HG02678 (cell line): ENCODE results near the gene POLD2.

ENCODE experiments used
- ATAC-seq: cut with Tn5 transposase; IDR thresholded peaks from one replicate; pipeline ENCODE4 v1.9.1; 2021; ENCODE audit warnings: mild to moderate bottlenecking, moderate library complexity; ENCODE audit not compliant: unreplicated experiment

Gene POLD2

GRCh38 chr7:44152971-44153947 is 29.9 kb upstream of the POLD2 start:
- no peak for ATAC-seq

- ATAC-seq = no peak
These were observed 28.6 kb upstream of the POLD2 start for GRCh38 chr7:44151956-44152355.

GRCh38 chr7:44150966-44151941 is 27.9 kb upstream of the POLD2 start:
- ATAC-seq = no peak

GRCh38 chr7:44150466-44150832 is 27.1 kb upstream of the POLD2 start:
- ATAC-seq = no peak

DNA sequence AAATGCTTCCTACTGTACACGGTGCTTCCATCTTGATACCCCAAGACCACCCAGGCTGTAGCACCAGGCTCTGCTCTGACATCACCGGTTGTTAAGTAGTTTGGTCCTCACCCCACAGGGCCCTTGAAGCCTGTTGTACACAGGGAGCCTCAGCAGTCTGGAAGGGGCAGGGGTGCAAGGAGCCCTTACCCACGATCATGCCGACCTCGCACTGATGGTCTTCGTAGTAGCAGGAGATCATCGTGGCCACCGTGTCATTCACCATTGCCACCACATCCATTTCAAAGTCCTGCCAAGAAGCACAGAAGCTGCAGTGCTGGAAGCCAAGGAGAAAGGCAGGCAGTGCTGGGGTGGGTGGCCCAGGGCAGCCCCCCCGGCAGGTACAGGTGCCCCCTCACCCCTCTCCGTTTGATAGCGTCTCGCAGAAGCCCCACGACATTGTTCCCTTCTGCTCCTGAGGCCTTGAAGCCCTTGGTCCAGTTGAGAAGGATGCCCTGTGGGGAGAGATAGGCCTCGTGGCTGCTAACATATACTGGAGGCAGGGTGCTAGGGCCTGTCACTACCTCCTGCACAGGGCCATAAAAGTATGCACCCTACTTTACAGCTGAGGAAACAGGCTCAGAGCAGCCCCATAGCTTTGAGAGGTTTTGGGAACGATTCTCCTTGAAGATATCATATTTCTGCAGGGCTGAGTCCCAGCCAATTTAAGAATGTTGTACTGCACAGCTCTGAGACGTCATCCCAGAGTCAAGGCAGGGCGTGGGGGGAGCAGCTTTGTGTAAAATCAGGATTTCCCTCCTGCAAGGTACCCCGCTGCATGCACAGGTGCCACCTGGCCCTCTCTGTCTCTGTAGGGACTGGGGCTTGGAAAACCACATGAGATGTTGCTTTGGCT is 26.5 kb upstream of the POLD2 start:
- no peak for ATAC-seq

- ATAC-seq = no peak
These were observed 25.7 kb upstream of the POLD2 start for GRCh38 chr7:44148961-44149536.

- no peak for ATAC-seq
These were observed 24.8 kb upstream of the POLD2 start for GRCh38 chr7:44148166-44148565.

DNA sequence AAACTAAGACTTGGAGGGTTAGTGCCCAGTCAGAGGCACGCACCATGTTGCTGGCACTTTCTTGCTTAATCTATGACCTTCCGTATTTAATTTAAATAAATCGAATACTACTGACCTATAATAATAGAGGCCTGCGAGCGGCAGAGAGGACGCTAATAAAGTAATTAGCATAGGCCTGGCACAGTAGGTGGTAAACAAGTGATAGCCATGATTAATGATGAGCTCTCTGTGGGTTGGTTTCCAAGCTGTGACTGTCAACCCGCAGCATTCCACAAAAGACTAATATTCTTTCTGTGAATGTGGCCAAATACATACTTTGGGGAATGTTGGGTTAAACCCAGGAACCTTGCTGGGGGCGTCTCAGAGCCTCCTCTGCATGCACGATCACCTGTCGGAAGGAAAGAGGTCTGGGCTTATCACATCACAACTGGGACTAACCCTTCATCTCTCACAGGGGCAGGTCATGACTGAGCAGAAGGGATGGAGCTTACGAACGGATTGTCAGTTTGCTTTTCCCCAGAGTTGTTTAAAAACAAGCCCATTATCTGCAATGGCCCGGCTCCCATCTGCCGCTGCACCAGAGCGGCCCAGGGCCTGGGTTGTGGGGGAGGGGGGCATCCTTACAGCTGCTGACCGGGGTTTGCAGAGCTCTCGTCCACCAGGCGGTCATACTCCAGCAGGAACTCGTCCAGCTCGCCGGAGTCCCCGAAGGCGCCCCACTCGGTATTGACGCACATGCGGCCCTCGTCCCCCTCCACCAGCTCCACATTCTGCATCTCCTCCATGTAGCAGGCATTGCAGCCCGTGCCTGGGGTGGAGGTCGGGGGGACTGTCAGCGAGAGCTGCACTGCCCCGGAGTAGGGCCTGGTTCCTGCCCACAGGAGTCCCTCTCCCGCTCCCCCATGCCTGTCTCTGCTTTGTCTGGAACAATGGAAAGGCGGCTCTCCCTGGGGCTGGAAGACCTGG is 24.0 kb upstream of the POLD2 start:
- ATAC-seq = no peak

DNA sequence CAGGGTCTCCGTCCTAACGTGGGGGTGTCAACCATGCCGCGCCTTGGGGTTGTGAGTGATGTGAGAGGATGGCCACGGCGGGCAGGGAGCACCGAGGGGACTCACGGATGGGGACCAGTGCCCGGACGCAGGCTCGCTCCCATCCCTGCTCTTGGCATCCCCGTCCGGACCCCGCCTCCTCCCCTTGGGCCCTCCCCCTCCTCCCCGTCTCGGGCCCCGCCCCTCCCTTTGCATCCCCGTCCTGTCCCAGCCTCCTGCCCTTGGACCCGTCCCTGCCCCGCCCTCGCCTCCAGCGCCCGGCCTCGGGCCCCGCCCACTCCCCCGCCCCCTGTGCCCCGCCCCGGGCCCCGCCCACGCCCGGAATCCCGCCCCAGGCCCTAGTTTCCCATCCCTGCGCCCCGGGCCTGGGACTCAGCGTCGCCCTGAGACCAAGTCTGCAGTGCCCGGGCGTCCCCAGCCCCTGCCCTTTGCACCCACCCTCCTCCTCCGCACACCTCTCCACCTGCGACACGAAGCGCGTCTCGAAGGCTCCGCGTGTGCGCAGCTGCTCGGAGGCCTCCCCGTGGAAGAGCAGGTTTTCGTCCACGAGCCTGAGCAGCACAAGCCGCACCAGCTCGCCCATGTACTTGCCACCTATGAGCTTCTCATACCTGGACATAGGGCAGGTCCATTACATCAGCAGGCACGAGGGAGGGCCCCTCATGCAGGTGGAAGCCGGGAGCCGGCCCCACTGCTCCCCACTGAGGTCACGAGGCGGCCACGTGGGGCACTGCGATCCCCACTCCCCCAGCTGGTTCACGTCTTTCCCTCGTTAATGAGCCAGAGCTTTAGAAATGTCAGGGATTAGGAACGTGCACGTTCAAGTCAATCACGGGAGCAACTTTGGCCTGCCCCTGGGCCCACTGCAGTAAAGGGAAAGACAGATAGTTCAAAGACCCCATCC is 22.9 kb upstream of the POLD2 start:
- ATAC-seq = no peak

DNA sequence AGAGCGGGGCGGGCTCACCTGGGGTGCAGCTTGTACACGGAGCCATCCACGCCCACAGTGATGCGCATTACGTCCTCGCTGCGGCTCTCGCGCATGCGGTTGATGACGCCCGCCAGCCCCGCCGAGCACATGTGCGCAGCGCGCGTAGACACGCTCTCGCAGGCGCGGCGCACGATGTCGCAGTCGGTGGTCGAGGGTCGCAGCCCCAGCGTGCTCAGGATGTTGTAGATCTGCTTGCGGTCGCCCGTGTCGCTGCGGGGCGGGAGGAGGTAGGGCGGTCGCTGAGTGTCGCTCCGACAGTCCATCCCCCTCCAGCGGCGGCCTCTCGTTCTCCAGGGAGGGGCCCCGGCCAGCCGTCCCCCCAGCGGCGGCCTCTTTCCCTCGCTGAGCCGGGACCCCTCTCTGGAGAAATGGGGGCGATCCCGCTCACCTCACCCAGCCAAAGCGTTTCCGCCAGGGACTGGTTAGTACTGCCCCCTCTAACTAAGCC is 22.2 kb upstream of the POLD2 start:
- no peak for ATAC-seq

DNA sequence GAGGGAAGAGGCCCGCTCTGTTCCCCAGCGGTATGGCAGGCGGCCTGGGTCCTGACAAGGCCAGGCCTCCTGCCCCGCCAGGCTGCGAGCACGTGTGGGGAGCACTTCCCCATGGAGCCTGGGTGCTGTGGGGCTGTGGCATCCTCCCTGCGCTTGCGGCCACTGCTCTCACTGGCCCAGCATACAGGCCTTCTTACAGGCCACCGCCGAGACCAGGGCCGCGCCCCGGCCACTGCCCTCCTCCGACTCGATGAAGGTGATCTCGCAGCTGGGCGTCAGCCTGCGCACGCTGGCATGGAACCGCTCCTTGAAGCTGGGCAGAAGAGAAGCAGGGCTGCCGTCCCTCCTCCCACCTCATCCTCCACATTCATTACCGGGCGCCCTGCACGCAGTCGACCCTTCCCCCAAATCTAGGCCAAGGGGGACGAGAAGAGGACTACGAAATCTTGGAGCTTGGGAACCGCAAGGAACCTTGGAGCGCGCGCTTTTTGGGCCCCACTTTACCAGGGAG is 21.7 kb upstream of the POLD2 start:
- no peak for ATAC-seq

- no peak for ATAC-seq
These were observed 21.1 kb upstream of the POLD2 start for GRCh38 chr7:44144426-44144967.

- ATAC-seq = no peak
These were observed 20.4 kb upstream of the POLD2 start for GRCh38 chr7:44143646-44144250.

GRCh38 chr7:44142028-44142427 is 18.7 kb upstream of the POLD2 start:
- no peak for ATAC-seq

DNA sequence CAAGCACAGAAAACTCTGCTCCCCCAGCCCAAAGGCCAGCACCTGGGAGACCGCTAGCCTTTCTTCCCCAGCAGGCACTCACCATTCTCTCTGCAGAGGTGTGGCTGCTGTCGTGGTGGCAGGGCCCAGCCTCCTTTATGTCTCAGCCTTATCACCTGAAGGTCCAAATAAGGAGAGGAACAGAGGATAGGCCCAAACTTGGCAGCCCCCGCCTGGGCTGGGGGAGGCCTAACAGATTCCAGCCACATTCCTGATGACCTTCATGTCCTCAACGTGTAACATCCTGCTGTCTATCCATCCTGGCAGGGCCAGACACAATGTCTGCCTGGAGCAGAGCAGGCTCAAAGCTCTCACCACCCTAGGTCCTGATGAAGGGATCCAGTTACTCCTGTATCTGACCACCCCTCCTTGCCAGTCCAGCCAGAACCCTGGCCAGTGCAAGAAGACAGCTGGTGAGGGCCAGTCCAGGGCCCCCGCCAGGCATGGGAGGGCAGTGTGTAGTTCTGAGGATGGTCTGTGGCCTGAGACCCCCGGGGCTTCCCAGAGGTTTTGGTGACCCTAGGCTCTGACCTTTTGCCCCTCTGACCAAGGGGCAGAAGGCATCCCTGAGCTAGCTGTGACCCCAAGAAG is 18.0 kb upstream of the POLD2 start, which contains the start of gene MYL7:
Gene MYL7 (minus strand): TSS at position 112 of the 630 bp plus-strand sequence. CDS start 27 bp downstream, at position 85.
- no peak for ATAC-seq

DNA sequence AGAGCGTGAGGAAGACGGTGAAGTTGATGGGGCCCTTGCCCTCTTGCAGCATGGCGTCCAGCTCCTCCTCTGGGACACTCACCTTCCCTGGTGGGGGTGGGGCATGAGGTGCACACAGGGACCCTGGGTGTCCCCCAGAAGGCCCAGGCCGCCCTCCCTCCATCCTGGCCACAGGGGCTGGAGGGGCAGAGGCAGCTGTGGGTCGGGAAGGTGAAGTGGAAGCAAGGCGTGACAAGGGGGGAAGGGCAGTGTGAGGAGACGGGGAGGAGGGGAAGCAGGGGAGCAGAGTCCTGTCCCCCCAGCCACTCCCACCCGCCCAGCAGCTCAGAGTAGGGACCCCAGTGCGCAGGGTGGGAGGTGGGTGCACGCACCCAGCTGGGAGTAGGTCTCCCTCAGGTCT is 17.0 kb upstream of the POLD2 start:
- ATAC-seq = no peak
